Breast epithelium (tissue), 3 donors: Measurements from ENCODE around the gene DPEP3.

Experiments
- POLR2A ChIP-seq: fragments of 450-650 bp; IDR thresholded peaks from one replicate; pipeline ENCODE4 v1.6.1; 2016; ENCODE audit warnings: antibody characterized with exemption, mild to moderate bottlenecking, moderate library complexity
- TF ChIP-seq, protein P1 (sequence below), 3 donors: fragments of 450-650 bp; IDR thresholded peaks; one replicate each; pipeline ENCODE4 v1.5.1; 2016 to 2017; ENCODE audit warnings: antibody characterized with exemption in 3 of 3, mild to moderate bottlenecking in 3 of 3, moderate library complexity in 3 of 3

GRCh38 chr16:67950335-67950843 lies 29.9 kb downstream of the DPEP3 start:
- no peak for TF ChIP-seq POLR2A
- TF ChIP-seq, protein P1, sequence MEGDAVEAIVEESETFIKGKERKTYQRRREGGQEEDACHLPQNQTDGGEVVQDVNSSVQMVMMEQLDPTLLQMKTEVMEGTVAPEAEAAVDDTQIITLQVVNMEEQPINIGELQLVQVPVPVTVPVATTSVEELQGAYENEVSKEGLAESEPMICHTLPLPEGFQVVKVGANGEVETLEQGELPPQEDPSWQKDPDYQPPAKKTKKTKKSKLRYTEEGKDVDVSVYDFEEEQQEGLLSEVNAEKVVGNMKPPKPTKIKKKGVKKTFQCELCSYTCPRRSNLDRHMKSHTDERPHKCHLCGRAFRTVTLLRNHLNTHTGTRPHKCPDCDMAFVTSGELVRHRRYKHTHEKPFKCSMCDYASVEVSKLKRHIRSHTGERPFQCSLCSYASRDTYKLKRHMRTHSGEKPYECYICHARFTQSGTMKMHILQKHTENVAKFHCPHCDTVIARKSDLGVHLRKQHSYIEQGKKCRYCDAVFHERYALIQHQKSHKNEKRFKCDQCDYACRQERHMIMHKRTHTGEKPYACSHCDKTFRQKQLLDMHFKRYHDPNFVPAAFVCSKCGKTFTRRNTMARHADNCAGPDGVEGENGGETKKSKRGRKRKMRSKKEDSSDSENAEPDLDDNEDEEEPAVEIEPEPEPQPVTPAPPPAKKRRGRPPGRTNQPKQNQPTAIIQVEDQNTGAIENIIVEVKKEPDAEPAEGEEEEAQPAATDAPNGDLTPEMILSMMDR (IDR thresholded peaks at IDR 0.05): no peak
